GM23338 (cell line): ENCODE results near the gene SMIM21.
A peak's percentile ranks its signal among the peaks of the same experiment; 100 is the strongest.

ENCODE experiments used
- CREB1 ChIP-seq: fragments of 250-450 bp; sonication (Bioruptor Pico); IDR thresholded peaks from 2 replicates; pipeline ENCODE4 v1.5.0; 2020; ENCODE audit warnings: low read depth, mild to moderate bottlenecking, moderate library complexity
- CTCF ChIP-seq, 2 experiments: fragments of 200-600 bp in 1 of 2; sonication (generic) in 1 of 2; conservative IDR thresholded peaks; 2 replicates each; pipeline versions ENCODE4 v1.5.1 to v1.6.1; 2016 to 2017; ENCODE audit warnings: antibody characterized with exemption in 2 of 2, low read depth in 2 of 2, mild to moderate bottlenecking in 2 of 2, moderate library complexity in 1 of 2
- ETS1 ChIP-seq: IDR thresholded peaks from 2 replicates; pipeline ENCODE4 v1.6.1; 2016; ENCODE audit warnings: antibody characterized with exemption
- EZH2 ChIP-seq: fragments of 200-600 bp; sonication (generic); IDR thresholded peaks from one replicate; pipeline ENCODE4 v1.8.0; 2017; ENCODE audit warnings: antibody characterized with exemption, mild to moderate bottlenecking, low read depth; ENCODE audit not compliant: unreplicated experiment
- EZH2phosphoT487 ChIP-seq: fragments of 200-600 bp; sonication (generic); IDR thresholded peaks from one replicate; pipeline ENCODE4 v1.8.1; 2018; ENCODE audit warnings: antibody characterized with exemption; ENCODE audit not compliant: unreplicated experiment
- JUNB ChIP-seq: IDR thresholded peaks from one replicate; pipeline ENCODE4 v1.6.1; 2016; ENCODE audit warnings: antibody characterized with exemption; ENCODE audit not compliant: unreplicated experiment
- POLR2AphosphoS5 ChIP-seq: IDR thresholded peaks from 2 replicates; pipeline ENCODE4 v1.6.1; 2016; ENCODE audit warnings: antibody characterized with exemption, low read depth
- REST ChIP-seq: IDR thresholded peaks from one replicate; pipeline ENCODE4 v1.6.1; 2018; ENCODE audit warnings: antibody characterized with exemption; ENCODE audit not compliant: unreplicated experiment
- ZNF114 ChIP-seq: fragments of 250-450 bp; sonication (Bioruptor Pico); IDR thresholded peaks from 2 replicates; pipeline ENCODE4 v1.5.0; 2020; ENCODE audit warnings: mild to moderate bottlenecking, moderate library complexity
- ZNF331 ChIP-seq: fragments of 250-450 bp; sonication (Bioruptor Pico); IDR thresholded peaks from 2 replicates; pipeline ENCODE4 v1.5.0; 2020; ENCODE audit warnings: low read depth, mild to moderate bottlenecking, moderate library complexity
- ZNF462 ChIP-seq: fragments of 250-450 bp; sonication (Bioruptor Pico); IDR thresholded peaks from 2 replicates; pipeline ENCODE4 v1.5.0; 2020; ENCODE audit warnings: mild to moderate bottlenecking, moderate library complexity

GRCh38 chr18:75462178-75462832 lies 34.8 kb upstream of the SMIM21 start:
- TF ChIP-seq CTCF (conservative IDR thresholded peaks at IDR 0.05; ENCODE audit: low read depth in 2 of 2) = 0 out of 4 replicates have a peak, but pooled peaks of 1 of the 2 experiments have one; percentile 9
- TF ChIP-seq EZH2phosphoT487 = no peak
- TF ChIP-seq POLR2AphosphoS5 = no peak
- no peak for TF ChIP-seq JUNB
- TF ChIP-seq ZNF331 (CRISPR knock-in tag) = no peak
- TF ChIP-seq ZNF462 (CRISPR knock-in tag) = no peak
- TF ChIP-seq EZH2 = no peak
- no peak for TF ChIP-seq REST
- no peak for TF ChIP-seq CREB1
- TF ChIP-seq ZNF114 (CRISPR knock-in tag) = no peak
- TF ChIP-seq ETS1 = no peak
